Measurements from ENCODE around the gene INO80C.

Gene INO80C

GRCh38 chr18:35513181-35513936, 15.6 kb upstream of the INO80C start:
- TF ChIP-seq, protein P1, sequence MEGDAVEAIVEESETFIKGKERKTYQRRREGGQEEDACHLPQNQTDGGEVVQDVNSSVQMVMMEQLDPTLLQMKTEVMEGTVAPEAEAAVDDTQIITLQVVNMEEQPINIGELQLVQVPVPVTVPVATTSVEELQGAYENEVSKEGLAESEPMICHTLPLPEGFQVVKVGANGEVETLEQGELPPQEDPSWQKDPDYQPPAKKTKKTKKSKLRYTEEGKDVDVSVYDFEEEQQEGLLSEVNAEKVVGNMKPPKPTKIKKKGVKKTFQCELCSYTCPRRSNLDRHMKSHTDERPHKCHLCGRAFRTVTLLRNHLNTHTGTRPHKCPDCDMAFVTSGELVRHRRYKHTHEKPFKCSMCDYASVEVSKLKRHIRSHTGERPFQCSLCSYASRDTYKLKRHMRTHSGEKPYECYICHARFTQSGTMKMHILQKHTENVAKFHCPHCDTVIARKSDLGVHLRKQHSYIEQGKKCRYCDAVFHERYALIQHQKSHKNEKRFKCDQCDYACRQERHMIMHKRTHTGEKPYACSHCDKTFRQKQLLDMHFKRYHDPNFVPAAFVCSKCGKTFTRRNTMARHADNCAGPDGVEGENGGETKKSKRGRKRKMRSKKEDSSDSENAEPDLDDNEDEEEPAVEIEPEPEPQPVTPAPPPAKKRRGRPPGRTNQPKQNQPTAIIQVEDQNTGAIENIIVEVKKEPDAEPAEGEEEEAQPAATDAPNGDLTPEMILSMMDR (IDR thresholded peaks at IDR 0.05; ENCODE audit: low read depth, low read length, missing control alignments) = no peak

DNA sequence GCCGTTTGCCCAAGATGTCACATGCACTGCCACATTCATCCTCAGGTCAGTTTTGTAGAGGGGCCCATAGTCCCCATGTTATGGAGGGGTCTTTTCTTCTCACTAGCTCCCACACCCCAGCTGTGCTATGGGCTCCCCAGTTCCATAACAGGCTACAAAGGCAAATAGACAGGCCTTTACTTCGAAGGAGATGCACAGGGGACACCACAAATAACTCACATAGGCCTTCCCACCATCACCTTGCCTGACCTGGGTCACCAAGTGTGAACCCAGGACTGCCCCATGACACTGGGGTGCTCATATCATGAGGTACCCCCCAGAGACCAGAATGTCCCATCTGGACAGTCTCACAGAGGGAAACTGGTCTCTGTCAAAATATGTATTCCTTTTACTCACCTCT, 15.0 kb upstream of the INO80C start:
- in situ Hi-C loops (cut with HindIII; ENCODE audit: low sequenced_read_pairs) = no loop called here
- no peak overlapping the region for H3K4me3 ChIP-seq (ENCODE audit: low read depth, low read length)
- TF ChIP-seq, protein P1 (IDR thresholded peaks at IDR 0.05; ENCODE audit: low read depth, low read length, missing control alignments) = no peak
- no peak for DNase-seq (ENCODE audit: low read depth)

More at GRCh38 chr18:35513181-35513936, 15.6 kb upstream of the INO80C start:
- in situ Hi-C loops (cut with HindIII; ENCODE audit: low sequenced_read_pairs) = no loop called here
- no peak overlapping the region for H3K4me3 ChIP-seq (ENCODE audit: low read depth, low read length)
- peak; percentile 95 for DNase-seq (ENCODE audit: low read depth)

DNA sequence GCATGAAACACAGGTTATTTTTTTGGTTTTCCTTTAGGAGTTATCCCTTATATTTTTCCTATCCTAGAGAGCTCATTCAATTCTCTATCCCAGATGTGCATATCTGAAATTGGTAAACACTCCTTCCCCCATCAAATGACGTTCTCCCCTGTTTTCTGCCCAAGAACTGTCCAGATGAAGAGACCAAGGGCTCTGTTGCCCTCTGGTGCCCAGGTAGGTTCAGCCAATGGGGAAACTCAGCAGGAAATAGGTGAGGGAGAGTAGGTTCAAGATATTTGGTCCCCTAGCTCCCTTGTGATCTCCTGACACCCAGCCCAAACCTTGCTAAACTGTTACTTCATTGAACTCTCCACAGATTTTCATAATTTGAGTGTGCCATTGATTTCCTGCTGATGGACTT, 14.1 kb upstream of the INO80C start:
- TF ChIP-seq, protein P1 (IDR thresholded peaks at IDR 0.05; ENCODE audit: low read depth, low read length, missing control alignments) = no peak
- in situ Hi-C loops (cut with HindIII; ENCODE audit: low sequenced_read_pairs) = no loop called here
- no peak overlapping the region for H3K4me3 ChIP-seq (ENCODE audit: low read depth, low read length)
- no peak for DNase-seq (ENCODE audit: low read depth)

DNA sequence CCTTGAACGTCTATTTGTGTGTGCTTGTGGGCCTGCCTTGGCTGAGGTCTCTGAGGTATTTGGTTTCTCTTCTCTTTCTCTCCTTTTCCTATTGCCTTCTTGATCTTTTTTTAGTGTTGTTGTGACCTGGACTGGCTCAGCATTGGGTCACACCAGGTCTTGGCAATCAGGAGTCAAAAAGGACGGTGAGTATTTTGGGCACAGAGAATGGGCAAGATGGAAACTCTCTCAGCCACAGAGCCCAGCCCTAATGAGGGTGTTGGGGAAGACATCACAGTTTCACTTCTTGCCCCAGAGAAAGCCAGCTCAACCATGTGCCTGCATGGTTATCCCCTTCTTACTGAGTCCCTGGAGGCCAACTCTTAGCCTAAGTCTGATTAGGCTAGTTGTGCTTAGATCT, 13.7 kb upstream of the INO80C start:
- no peak overlapping the region for H3K4me3 ChIP-seq (ENCODE audit: low read depth, low read length)
- no peak for DNase-seq (ENCODE audit: low read depth)
- TF ChIP-seq, protein P1 (IDR thresholded peaks at IDR 0.05; ENCODE audit: low read depth, low read length, missing control alignments) = no peak
- in situ Hi-C loops (cut with HindIII; ENCODE audit: low sequenced_read_pairs) = no loop called here

GRCh38 chr18:35510076-35510651, 12.4 kb upstream of the INO80C start:
- TF ChIP-seq, protein P1 (IDR thresholded peaks at IDR 0.05; ENCODE audit: low read depth, low read length, missing control alignments) = no peak
- no peak overlapping the region for H3K4me3 ChIP-seq (ENCODE audit: low read depth, low read length)
- DNase-seq (ENCODE audit: low read depth) = no peak
- in situ Hi-C loops (cut with HindIII; ENCODE audit: low sequenced_read_pairs) = no loop called here

- DNase-seq (ENCODE audit: low read depth) = no peak
- in situ Hi-C loops (cut with HindIII; ENCODE audit: low sequenced_read_pairs) = no loop called here
- TF ChIP-seq, protein P1 (IDR thresholded peaks at IDR 0.05; ENCODE audit: low read depth, low read length, missing control alignments) = no peak
- no peak overlapping the region for H3K4me3 ChIP-seq (ENCODE audit: low read depth, low read length)
Observed at GRCh38 chr18:35508746-35509338, 11.1 kb upstream of the INO80C start.

All from astrocyte of the cerebellum (primary cell).